Measurements from ENCODE around the gene SNED1.
A peak's percentile ranks its signal among the peaks of the same experiment; 100 is the strongest.

The SNED1 gene

DNA sequence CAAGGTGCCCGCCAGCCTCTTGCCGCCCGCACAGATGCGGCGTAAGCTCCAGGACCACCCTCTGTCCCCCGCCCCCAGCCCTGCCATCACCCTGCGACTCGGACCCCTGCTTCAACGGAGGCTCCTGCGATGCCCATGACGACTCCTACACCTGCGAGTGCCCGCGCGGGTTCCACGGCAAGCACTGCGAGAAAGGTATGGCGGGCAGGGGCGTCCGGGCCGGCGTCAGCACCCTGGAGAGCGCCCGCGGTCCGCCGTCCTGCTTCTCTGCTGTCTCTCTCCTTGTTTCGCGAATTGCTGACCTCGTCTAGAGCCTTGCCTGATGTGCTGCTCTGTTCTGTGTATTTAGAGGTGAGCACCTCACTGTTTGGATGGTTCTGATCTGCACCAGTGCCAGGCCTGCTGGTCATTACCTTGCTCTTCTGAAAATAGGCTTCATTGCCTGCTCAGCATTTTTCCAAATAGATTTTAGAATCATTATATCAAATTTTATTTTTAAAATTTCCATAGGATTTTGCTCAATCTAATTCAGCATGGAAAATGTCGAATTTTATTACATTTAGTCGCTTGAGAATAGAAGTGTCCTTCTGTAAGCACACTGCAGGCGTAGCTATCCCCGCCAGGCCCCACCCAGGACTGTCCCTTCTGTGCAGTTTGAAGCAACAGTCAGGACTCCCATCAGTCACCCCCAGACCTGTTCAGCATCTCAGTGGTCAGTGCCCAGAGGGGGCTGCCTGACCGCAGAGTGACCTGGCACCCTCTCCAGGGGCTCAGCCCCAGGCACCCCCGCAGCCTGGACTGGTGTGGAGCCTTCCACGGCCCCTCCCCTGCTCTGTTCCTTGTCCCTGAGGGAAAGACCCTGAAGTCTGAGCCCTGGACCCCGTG lies 51.6 kb downstream of the SNED1 start:
- DNase-seq: no peak

DNA sequence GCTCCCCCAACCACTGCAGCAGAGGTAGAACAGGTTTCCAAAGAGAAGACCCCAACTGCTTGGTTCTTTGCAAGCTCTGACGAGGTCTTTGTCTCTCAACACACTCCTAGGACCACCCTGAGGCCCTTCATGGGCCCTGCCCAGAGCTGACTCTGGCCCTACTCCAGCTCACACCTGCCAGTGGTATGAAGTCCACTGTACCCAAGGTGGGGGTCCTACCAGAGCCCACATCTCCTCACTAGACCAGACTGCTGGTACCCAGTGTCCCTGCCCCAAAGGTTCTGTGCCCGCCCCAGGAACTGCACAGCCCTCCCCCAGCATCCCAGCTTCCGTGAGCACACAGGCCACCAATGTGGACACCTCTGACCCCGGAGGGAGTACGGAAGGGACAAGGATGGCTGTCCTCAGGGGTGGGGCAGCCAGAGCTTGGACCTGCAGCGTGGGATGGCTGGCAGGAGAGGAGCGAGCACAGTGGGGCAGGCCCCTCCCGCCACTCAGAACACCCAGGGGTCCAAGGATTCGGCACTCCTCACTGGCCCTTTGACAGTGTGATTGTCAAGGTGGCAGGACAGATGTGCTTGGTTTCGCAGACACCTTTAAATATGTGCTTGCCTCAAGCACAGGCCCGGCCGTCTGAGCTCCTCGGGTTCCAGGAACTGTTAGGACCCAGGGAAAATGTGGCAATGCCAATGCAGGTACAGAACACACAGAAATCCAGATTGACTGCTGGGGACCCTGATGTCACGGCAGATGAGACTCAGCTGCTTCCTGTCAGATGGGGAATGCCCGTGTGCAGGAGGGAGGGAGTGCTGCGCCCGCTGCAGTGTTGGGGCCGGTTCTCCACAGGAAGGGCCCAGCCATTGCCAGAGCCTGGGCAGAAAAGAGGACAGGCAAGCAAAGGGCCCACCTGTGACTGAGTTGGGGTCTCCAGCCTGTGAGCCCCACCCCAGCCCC lies 52.5 kb downstream of the SNED1 start:
- DNase-seq: no peak

DNA sequence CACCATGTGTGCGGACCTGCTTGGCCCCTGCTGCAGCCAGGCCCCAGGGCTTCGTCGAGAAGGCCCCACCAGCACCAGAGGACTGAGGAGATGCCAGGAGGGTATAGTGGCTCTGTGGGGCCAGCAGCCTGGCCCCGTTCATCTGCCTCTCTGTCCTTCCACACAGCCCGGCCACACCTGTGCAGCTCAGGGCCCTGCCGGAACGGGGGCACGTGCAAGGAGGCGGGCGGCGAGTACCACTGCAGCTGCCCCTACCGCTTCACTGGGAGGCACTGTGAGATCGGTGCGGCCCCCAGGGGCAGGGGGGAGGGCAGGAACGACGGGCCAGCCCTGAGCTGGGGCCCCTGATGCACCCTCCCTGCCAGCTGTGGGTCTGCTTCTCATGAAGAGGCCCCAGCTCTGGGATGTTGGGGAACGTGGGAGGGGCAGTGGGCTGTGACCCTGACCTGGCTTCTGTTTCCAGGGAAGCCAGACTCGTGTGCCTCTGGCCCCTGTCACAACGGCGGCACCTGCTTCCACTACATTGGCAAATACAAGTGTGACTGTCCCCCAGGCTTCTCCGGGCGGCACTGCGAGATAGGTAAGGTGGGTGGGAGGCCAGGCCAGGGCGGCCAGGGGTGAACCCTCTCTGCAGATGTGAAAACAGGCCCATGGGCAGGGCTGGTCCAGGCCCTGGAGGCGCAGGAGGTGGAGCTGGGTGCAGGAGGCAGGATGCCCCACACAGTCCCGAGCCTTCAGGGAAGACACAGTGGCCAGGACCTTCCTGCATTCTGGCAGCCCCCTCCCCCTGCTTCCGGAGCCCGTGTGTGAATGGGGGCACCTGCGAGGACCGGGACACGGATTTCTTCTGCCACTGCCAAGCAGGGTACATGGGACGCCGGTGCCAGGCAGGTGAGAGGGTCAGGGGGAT lies 53.4 kb downstream of the SNED1 start:
- DNase-seq: no peak

GRCh38 chr2:241052677-241053360 lies 54.4 kb downstream of the SNED1 start:
- DNase-seq: no peak

GRCh38 chr2:241053576-241054251 lies 55.3 kb downstream of the SNED1 start:
- DNase-seq: no peak

DNA sequence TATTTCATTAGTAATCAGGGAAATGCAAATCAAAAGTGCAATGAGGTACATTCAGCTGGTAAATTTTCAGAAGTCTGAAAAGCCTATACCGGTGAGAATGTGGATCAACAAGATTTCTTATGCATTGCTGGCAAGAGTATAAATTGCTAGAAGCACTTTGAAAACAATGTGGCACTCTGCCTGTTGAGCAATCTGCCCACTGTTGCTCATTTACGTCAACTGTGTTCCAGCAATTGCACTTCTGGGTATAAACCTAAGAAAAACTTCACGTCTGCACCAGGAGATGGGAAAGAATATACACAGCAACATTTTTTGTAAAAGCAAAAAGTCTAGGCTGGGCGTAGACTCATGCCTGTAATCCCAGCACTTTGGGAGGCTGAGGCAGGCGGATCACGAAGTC lies 62.9 kb downstream of the SNED1 start:
- no peak for DNase-seq

DNA sequence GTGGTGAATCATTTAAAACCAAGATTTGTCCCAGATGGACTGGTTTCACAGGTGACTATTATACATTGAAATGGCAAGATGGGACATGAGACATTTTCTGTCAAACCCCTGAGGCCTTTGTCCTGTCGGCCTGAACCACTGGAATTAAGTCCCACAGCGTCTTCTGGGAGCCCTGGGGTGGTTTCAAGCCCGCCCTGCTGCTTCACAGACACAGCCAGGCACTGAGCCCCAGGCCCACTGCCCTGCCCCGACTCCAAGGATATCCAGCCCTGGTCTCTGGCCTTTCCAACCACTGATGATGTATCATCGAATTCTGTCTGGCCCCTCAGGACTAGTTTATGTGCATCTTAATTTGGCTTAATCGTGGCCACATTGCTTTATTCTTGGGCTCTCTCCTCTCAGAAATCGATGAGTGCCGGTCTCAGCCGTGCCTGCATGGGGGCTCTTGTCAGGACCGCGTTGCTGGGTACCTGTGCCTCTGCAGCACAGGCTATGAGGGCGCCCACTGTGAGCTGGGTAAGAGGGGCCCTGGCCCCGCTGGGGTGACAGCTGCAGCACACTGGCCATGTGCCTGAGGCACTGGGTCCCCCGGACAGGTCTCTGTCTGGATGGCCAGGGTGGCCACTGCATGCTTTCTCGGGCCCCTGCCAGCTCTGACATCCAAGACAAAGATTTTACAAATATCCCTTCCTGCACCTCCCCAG lies 64.1 kb downstream of the SNED1 start:
- no peak for DNase-seq

GRCh38 chr2:241063093-241063551 lies 64.7 kb downstream of the SNED1 start:
- no peak for DNase-seq

- no peak for DNase-seq
Measured at GRCh38 chr2:241063587-241063986, 65.2 kb downstream of the SNED1 start.

DNA sequence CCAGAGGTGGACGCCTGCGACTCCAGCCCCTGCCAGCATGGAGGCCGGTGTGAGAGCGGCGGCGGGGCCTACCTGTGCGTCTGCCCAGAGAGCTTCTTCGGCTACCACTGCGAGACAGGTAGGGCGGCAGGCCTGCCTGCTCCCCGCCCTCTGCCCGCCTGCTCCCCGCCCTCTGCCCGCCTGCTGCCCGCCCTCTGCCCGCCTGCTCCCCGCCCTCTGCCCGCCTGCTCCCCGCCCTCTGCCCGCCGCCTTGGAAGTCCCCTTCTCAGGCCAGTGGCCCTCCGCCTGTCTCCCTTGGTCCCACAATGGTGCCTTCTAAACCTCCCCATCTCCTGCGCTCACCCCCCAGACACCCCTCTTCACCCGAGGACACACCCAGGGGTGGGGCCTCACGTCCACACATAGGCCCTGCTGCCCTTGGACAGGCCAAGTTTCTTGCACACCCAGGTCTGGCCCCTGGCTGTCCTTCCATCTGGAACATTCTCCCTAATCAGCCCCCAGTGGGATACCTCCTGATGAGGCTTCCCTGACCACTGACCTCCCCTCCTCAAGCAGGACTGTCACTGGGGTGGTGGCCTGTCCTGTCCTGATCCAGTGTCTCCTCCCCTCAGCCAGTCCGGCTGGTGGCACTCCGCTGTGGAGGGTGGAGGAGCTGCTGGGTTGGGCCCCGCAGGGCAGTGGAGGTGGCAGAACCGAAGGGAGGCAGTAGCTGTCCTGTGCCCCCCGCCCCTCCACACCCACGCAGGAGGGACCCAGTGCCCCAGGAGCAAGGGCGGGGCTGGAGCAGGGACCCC lies 65.8 kb downstream of the SNED1 start:
- peak; percentile 53 for DNase-seq

DNA sequence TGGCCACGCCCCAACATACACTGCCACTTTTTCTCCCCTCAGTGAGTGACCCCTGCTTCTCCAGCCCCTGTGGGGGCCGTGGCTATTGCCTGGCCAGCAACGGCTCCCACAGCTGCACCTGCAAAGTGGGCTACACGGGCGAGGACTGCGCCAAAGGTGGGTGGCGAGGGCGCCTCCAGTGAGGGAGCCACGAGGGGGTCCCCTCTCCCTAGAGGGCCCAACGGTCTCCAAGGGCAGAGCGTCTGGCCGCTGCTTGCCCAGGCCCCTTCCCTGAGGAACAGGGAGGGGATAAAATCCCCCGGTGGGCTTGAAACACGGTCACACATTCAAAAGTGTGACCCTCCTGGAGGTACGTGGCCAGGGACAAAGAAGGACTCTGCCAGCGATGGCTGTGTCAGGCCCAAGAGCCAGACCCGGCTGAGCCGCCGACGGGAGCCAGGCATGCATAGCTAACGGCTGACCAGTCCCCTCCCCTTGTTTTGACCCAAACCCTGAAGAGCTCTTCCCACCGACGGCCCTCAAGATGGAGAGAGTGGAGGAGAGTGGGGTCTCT lies 66.5 kb downstream of the SNED1 start:
- DNase-seq: no peak

DNA sequence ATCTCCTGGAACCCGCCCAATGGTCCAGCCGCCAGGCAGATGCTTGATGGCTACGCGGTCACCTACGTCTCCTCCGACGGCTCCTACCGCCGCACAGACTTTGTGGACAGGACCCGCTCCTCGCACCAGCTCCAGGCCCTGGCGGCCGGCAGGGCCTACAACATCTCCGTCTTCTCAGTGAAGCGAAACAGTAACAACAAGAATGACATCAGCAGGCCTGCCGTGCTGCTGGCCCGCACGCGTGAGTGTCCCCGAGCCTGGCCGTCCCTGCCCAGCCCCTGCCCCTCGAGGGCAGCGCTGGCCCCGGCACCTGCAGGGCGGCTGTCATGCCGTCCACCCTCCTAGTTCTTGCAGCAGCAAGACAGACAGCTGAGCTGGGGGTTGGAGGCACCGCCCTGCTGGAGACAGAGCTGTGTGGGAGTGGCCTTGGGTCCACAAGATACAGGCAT lies 67.0 kb downstream of the SNED1 start:
- DNase-seq: no peak

- DNase-seq: no peak
Measured at GRCh38 chr2:241066171-241066892, 67.9 kb downstream of the SNED1 start.

- DNase-seq: no peak
Measured at GRCh38 chr2:241066893-241067341, 68.5 kb downstream of the SNED1 start.

- DNase-seq: no peak
Measured at GRCh38 chr2:241067501-241068135, 69.2 kb downstream of the SNED1 start.

DNA sequence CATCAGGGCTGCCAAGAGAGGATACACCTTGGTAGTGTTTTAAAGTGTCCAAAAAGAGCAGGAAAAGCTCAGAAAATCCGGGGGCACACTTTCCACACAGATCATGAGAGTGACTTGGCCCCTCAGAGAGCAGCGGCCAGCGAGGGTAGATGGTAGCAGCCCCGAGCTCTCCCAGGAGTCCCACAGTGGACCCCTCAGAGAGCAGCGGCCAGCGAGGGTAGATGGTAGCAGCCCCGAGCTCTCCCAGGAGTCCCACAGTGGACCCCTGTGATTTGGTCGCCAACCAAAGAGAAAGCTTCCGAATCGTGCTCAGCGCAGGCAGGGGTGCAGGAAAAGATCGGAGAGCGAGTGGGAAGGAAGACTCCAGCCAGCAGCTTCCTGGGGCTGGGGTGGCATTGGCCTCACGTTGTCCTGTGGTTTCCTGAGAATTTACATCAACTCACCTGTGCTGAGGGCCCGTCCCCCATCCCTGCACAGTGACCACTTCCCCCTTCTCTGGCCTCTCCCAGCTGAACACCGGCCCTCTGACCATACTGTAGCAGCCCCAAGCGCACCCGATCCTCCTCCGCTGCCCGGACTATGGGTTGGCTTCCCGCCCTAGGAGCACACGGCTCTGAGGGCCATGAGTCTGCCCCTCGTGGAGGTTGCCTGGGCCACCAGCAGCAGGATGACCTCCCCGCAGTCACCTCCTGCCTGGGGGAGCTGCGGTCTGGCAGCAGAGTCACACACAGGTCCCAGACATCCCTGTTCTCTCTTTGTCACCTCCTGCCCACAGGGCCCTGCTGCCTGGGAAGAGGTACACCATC lies 69.9 kb downstream of the SNED1 start:
- DNase-seq: no peak
